Measurements from ENCODE around the gene PHLPP2.
A peak's percentile ranks its signal among the peaks of the same experiment; 100 is the strongest.

DNA sequence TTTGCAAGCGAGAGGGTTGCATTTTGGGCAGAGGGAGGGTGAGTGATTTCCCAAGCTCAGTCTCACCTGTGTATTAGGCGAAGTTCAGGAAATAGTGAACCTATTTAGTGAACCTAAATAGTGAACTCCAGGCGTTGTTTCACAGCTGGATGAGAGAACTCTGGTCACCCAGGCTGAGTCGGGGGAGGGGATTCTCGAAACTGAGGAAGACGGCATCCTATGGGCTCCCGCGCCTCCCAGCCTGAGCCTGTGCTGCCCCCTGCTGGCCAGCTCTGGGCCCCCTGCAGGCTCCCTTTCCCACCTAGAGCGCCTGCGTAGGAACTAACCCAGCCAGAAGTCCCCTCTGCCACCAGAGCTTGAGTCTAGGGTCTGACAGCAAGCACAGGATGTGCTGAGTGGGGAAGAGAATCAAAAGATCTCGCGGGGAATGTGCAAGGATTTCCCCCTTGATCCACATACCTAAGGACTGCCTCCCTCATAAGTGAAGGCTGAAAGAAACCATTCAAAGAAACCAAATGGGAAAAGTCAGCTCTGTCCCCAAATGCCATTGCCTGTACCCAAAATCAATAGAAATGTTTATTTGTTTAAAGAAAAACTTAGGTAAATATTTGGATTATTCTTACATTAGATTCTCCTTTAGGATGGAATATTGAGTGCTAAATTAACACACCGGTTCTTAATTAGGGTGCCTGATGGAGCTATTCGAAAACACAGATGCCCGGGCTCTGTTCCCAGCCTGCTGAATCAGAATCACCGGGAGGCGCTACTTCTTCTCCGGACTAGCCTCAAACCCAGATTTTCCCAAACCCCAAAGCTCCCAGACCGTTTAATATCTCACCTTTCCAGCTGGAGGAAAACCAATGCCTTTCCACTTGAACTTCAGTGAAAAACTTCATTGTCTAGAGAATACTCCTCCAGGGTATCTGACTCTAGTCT is 113.3 kb downstream of the PHLPP2 start:
- no peak for TF ChIP-seq POLR2A (IDR thresholded peaks at IDR 0.05)
- TF ChIP-seq, protein P1, sequence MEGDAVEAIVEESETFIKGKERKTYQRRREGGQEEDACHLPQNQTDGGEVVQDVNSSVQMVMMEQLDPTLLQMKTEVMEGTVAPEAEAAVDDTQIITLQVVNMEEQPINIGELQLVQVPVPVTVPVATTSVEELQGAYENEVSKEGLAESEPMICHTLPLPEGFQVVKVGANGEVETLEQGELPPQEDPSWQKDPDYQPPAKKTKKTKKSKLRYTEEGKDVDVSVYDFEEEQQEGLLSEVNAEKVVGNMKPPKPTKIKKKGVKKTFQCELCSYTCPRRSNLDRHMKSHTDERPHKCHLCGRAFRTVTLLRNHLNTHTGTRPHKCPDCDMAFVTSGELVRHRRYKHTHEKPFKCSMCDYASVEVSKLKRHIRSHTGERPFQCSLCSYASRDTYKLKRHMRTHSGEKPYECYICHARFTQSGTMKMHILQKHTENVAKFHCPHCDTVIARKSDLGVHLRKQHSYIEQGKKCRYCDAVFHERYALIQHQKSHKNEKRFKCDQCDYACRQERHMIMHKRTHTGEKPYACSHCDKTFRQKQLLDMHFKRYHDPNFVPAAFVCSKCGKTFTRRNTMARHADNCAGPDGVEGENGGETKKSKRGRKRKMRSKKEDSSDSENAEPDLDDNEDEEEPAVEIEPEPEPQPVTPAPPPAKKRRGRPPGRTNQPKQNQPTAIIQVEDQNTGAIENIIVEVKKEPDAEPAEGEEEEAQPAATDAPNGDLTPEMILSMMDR (IDR thresholded peaks at IDR 0.05): peak; percentile 93 to 99 (median 96)
